ENCODE data around the gene KNOP1. TPM values are rescaled to one million over a fixed set of nuclear protein-coding genes. Genes with fewer than 3 reads are reported as not detected.

The KNOP1 gene
- total RNA-seq, 4 donors from 2014 or later = 17.3 to 37.2 (median 26.2) TPM

- H3K4me1 ChIP-seq = peaks cover 0 to 55% (median 41%) of the 10 kb centered on the region in 4 donors
These were observed 20.2 kb downstream of the KNOP1 start for GRCh38 chr16:19697756-19698318.

GRCh38 chr16:19696961-19697360 is 21.1 kb downstream of the KNOP1 start:
- 93 to 94% methylated on average over 13 to 15 of the region's 15 CpGs for WGBS, 2 donors
- no peak for DNase-seq (ENCODE audit: low spot score in 2 of 2)
- TF ChIP-seq POLR2A (IDR thresholded peaks at IDR 0.05) (no peak), CTCF (IDR thresholded peaks at IDR 0.05) (no peak), EP300 (IDR thresholded peaks at IDR 0.05) (no peak)
- no peak overlapping the region for H3K4me3 ChIP-seq
- no peaks in the 10 kb centered on the region for H3K9me3 ChIP-seq
- H3K4me1 ChIP-seq = peaks cover 0 to 55% (median 41%) of the 10 kb centered on the region in 4 donors
- H3K27me3 ChIP-seq = no peaks in the 10 kb centered on the region
- peak overlapping the region; percentile 76 to 88 (median 83) for H3K27ac ChIP-seq
- H3K36me3 ChIP-seq = peaks cover 0 to 68% (median 0%) of the 10 kb centered on the region in 3 donors

More at GRCh38 chr16:19697756-19698318, 20.2 kb downstream of the KNOP1 start:
- Histone ChIP-seq H3K9me3 (no peaks in the 10 kb centered on the region), H3K4me3 (no peak overlapping the region), H3K27me3 (no peaks in the 10 kb centered on the region), H3K36me3 (peaks cover 0 to 68% (median 0%) of the 10 kb centered on the region in 3 donors), H3K27ac (peak overlapping the region; percentile 31 to 88 (median 83))
- 89% methylated on average over 8 of the region's 8 CpGs for WGBS, 2 donors
- DNase-seq (ENCODE audit: low spot score in 2 of 2) = no peak
- TF ChIP-seq POLR2A (IDR thresholded peaks at IDR 0.05) = no peak
- no peak for TF ChIP-seq CTCF (IDR thresholded peaks at IDR 0.05)
- TF ChIP-seq EP300 (IDR thresholded peaks at IDR 0.05) = no peak

GRCh38 chr16:19696328-19696727 is 21.7 kb downstream of the KNOP1 start:
- WGBS, 2 donors = 12 to 32% methylated on average over 10 of the region's 10 CpGs
- Histone ChIP-seq H3K9me3 (no peaks in the 10 kb centered on the region), H3K4me3 (no peak overlapping the region), H3K36me3 (peaks cover 0 to 68% (median 0%) of the 10 kb centered on the region in 3 donors), H3K27me3 (no peaks in the 10 kb centered on the region), H3K4me1 (peaks cover 0 to 58% (median 41%) of the 10 kb centered on the region in 4 donors), H3K27ac (peak overlapping the region; percentile 76 to 88 (median 83))
- peak; percentile 81 to 89 for DNase-seq (ENCODE audit: low spot score in 2 of 2)
- TF ChIP-seq EP300 (IDR thresholded peaks at IDR 0.05) (peak; percentile 84 to 85), POLR2A (IDR thresholded peaks at IDR 0.05) (peak in 1 of 2 donors; percentile 14), CTCF (IDR thresholded peaks at IDR 0.05) (no peak)

GRCh38 chr16:19694989-19695388 is 23.0 kb downstream of the KNOP1 start:
- peak overlapping the region in 2 of 4 donors; percentile 83 to 88 for H3K27ac ChIP-seq
- whole genome bisulfite sequencing, 2 donors = 89 to 96% methylated on average over 8 of the region's 8 CpGs

More at GRCh38 chr16:19694989-19695388, 23.0 kb downstream of the KNOP1 start:
- no peaks in the 10 kb centered on the region for H3K9me3 ChIP-seq
- peaks cover 0 to 71% (median 0%) of the 10 kb centered on the region in 3 donors for H3K36me3 ChIP-seq
- no peaks in the 10 kb centered on the region for H3K27me3 ChIP-seq
- H3K4me1 ChIP-seq = peaks cover 0 to 61% (median 31%) of the 10 kb centered on the region in 4 donors
- no peak for DNase-seq (ENCODE audit: low spot score in 2 of 2)
- H3K4me3 ChIP-seq = no peak overlapping the region
- no peak for TF ChIP-seq EP300 (IDR thresholded peaks at IDR 0.05)
- TF ChIP-seq CTCF (IDR thresholded peaks at IDR 0.05) = no peak
- TF ChIP-seq POLR2A (IDR thresholded peaks at IDR 0.05) = no peak

All from tibial nerve (tissue), 4 donors.